Stomach (tissue), 4 donors: ENCODE results near the gene DCLK1.

Experiments
- CTCF ChIP-seq, 7 experiments: fragments of 450-650 bp in 4 of 7; fragments of 200-600 bp in 3 of 7; sonication (generic) in 3 of 7; IDR thresholded peaks; one replicate each; pipeline ENCODE4 v1.5.1; 2016 to 2019; ENCODE audit warnings: antibody characterized with exemption in 7 of 7, control low read depth in 2 of 7, mild to moderate bottlenecking in 1 of 7
- EP300 ChIP-seq: sonication (generic); formaldehyde crosslinking; IDR thresholded peaks from one replicate; pipeline ENCODE4 v1.6.1; 2017; ENCODE audit warnings: antibody characterized with exemption
- POLR2A ChIP-seq, 4 donors: fragments of 450-650 bp; IDR thresholded peaks; one replicate each; pipeline ENCODE4 v1.6.1; 2016; ENCODE audit warnings: antibody characterized with exemption in 4 of 4, control low read depth in 2 of 4, mild to moderate bottlenecking in 1 of 4, moderate library complexity in 1 of 4

- TF ChIP-seq EP300: no peak
- TF ChIP-seq POLR2A (IDR thresholded peaks at IDR 0.05): no peak
- no peak for TF ChIP-seq CTCF (IDR thresholded peaks at IDR 0.05)
These were observed 265.6 kb downstream of the DCLK1 start for GRCh38 chr13:35865341-35866240.
